Ishikawa (cell line): ENCODE data around the gene PPIC.

ENCODE experiments used
- CREB1 ChIP-seq: IDR thresholded peaks from 2 replicates; pipeline ENCODE4 v1.6.1; 2012; ENCODE audit warnings: low read depth
- EGR1 ChIP-seq: IDR thresholded peaks from 2 replicates; pipeline ENCODE4 v1.6.1; 2012
- EP300 ChIP-seq: IDR thresholded peaks from 2 replicates; pipeline ENCODE4 v1.6.1; 2012; ENCODE audit warnings: borderline replicate concordance
- TF ChIP-seq, protein P1 (sequence below): IDR thresholded peaks from 2 replicates; pipeline ENCODE4 v1.6.1; 2012; ENCODE audit warnings: low read depth, mild to moderate bottlenecking

DNA sequence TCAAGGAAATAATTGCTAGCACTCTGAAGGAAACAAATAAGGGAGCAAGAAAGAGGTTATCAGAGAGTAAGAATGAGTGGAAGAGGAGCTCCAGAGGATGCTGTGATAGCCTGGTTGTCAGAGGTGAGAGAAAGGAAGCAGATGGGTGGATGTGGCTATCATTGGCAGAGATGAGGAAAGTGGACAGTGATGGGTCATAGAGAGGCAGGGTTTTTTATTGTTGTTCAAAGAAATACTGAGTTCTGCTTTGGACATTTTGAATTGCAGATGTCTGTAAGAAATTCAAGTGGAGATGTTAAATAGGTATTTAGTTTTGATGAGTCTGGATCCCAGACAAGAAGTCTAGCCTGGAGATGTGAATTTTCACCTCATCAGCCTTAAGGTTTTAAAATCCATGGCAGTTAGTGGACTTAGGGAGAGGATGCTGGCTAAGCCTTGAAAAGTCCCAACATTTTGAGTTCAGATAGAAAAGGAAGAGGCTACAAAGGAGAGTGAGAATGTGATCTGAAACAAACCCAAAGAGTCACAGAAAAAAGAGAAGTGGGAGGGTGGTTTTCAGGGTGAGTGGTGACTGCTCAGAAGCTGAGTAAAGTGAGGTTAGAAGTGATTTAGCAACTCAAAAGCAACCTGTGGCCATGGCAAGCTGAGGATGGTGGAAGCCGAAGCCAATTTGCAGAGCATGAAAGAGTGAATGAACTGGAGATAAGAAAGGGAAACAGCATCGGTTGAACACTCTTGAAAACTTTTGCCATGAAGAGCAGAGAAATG is 50.4 kb downstream of the PPIC start:
- no peak for TF ChIP-seq EP300
- TF ChIP-seq, protein P1, sequence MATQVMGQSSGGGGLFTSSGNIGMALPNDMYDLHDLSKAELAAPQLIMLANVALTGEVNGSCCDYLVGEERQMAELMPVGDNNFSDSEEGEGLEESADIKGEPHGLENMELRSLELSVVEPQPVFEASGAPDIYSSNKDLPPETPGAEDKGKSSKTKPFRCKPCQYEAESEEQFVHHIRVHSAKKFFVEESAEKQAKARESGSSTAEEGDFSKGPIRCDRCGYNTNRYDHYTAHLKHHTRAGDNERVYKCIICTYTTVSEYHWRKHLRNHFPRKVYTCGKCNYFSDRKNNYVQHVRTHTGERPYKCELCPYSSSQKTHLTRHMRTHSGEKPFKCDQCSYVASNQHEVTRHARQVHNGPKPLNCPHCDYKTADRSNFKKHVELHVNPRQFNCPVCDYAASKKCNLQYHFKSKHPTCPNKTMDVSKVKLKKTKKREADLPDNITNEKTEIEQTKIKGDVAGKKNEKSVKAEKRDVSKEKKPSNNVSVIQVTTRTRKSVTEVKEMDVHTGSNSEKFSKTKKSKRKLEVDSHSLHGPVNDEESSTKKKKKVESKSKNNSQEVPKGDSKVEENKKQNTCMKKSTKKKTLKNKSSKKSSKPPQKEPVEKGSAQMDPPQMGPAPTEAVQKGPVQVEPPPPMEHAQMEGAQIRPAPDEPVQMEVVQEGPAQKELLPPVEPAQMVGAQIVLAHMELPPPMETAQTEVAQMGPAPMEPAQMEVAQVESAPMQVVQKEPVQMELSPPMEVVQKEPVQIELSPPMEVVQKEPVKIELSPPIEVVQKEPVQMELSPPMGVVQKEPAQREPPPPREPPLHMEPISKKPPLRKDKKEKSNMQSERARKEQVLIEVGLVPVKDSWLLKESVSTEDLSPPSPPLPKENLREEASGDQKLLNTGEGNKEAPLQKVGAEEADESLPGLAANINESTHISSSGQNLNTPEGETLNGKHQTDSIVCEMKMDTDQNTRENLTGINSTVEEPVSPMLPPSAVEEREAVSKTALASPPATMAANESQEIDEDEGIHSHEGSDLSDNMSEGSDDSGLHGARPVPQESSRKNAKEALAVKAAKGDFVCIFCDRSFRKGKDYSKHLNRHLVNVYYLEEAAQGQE = no peak
- no peak for TF ChIP-seq CREB1
- TF ChIP-seq EGR1 = no peak
